Measurements from ENCODE around the gene SIVA1.

SIVA1 gene

DNA sequence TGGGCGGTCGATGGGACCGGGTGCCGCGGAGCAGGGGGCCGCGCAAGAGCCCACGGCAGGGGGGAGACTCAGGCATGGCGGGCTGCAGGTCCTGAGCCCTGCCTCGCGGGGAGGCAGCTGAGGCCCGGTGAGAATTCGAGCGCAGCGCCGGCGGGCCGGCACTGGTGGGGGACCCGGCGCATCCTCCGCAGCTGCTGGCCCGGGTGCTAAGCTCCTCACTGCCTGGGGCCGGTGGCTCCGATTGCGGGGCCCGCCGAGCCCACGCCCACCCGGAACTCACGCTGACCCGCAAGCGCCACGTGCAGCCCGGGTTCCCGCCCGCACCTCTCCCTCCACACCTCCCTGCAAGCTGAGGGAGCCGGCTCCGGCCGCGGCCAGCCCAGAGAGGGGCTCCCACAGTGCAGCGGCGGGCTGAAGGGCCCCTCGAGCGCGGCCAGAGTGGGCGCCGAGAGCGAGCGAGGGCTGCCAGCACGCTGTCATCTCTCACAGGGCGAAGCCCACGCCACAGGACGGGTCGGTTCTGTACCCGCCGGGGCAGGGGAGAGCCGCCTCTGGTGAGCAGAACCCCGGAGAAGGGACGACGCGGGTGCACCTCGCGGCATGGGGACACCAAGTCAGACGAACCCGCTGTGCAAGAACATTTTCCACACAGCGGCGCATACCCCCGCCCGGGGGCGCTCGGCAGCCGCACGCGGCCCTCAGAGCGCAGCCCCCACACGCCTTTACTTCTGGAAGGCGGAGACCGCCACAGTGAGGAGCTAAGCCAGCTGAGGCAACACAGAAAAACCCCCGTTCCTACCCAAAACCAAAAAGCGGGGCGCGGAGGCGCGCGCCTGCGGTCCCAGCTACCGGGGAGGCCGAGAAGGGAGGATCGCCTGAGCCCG is 1.2 kb upstream of the SIVA1 start:
- no peak for DNase-seq (ENCODE audit: low read depth)

DNA sequence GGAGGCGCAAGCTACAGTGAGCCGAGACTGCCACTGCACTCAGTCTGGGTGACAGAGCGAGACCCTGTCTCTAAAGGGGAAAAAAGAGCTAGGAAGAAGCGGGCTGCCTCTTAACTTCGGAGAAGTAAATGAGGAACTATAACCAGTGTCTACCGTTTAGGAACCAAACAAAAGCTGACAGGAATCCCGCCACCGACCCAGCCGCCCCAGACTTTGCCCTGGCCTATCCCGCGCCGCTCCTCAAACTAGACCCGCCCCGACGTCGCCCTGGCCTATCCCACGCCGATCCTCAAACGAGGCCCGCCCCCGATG is 568 bp upstream of the SIVA1 start:
- DNase-seq (ENCODE audit: low read depth): no peak

DNA sequence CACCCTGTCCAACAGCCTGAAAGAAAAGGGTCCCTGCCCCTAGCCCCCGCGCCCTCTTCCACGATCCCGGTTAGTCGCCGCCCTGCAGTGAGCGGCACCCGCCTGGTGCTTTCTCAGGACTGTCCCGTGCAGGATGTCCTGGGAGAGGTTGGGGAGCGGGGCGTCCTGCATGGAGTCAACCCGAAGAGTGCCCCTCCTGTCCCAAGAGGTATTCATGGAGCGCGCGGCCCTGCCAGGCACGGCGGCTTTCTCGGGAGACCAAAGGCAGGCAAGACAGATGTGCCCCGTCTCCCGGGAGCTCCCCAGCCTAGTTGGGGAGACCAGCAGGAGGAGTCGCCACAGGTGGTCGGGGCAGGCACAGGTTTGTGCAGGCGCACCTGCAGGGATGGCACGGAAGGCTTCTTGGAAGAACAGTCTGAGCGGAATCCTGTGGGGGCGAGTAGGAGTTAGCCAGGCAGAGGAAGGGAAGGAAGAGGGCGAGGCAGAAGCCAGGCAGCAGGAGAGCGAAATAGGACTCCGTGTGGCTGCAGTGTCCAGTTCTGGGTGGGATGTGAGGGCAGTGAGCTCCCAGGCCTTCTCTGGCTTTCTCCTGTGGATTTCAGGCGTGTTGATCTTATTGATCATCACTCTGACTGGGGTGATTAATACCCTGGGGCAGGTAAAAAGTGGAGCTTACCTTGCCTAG is 723 bp downstream of the SIVA1 start:
- peak; percentile 29 for DNase-seq (ENCODE audit: low read depth)

DNA sequence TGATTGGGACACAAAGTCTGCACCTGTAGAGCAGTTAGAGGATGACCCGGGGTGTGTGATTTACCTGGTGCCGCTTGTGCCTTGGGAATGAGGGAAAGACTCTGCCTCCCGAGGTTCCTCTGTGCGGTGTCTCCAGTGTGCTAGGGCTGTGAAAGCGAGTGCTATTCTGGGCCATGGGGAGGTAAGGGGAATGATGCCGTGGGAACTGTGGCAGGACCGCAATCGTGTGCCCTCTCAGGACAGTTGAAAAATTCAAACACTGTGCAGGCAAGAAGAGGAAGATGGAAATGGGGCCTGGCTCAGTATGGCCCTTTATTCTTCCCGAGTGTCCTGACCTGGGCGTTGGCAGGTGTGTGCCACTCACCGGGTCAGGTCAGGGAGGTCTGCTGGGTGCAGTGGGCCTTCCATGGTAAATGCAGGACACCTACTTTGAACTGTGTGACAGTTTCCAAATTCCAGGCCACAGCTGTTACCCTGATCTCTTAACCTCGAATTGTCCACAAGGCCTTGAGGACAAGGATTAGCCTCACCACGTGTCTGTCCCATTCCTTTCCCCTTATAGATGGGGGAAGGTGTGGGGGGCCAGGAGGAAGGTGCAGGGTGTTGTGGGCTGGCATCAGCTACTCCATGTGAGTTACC is 1.4 kb downstream of the SIVA1 start:
- no peak for DNase-seq (ENCODE audit: low read depth)

GRCh38 chr14:104755621-104756020 is 2.7 kb downstream of the SIVA1 start:
- no peak for DNase-seq (ENCODE audit: low read depth)

DNA sequence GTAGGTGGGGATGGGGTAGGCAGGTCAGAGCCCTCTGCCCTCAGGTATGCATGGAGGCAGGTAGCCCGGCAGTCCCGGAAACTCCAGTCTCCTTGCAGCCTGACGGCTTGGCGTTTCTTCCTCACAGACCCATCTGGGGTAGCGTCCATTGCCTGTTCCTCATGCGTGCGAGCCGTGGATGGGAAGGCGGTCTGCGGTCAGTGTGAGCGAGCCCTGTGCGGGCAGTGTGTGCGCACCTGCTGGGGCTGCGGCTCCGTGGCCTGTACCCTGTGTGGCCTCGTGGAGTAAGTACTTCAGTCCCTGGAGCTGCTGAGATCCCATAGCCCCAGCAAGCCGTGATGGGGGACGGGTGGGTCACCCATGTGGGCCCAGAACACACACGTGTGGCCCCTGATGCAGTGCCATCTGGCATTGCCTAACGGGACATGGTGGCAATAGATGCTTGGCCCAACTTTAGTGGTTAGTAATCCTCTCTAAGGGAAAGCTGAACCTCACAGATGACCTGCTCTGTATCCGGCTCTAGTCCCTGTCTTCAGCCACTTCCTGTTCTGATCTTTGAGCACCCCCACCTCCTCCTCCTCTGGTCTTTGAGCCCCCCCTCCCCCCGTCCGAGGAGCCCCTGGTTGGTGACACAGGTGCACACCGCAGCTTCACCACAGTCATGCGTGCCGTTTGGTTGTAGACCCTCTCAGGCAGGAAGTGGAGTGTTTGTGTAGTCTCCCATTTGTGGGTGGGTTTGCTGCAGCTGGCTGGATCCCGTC is 3.7 kb downstream of the SIVA1 start:
- DNase-seq (ENCODE audit: low read depth): no peak

DNA sequence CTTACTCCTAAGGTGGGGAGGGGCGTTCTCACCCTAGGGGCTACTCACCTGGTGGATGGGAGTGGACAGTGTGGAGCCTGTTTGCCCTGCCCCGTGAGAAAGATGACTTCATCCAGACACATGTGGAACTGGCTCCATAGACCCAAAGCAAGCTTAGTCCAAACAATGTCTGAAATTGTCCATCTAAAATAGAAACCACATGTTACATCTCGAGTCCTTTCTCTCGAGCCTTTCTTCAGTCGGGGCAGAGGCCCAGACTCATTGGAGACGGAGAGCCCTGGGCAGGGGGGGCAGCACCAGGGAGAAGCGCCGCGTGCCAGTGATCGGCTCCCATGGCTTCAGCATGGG is 4.3 kb downstream of the SIVA1 start:
- no peak for DNase-seq (ENCODE audit: low read depth)

DNA sequence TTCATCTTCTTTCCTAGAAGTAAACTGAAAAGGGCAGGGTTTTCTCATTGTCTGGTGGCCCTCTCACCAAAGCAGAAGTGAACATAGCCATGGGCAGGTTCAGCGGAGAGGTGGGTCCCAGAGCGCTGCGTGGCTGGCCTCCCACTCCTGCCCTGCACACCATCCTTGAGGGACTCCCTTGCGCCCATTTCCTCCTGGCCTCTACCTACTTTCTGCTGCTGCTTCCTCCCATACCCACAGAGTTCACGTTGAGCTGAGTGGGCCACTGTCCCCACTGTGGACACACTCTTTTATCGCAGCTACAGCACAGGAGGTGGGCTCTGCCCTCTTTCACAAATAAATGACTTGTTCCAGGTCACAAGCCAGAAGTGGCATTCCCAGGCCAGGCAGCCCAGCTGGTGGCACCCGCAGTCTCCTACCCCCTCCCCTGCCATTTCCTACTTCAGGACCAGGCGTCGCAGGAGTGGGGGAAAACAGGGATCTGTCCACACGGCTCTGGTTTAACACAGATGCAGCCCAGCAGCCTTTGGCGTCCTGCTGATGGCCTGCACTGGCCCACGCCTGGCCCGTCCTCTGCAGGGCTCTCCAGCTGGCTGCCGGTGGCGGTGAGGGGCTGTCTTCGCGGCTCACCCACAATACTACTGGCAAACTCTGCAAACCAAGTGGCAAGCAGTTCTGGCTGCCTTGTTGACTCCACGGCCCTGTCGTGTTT is 4.9 kb downstream of the SIVA1 start:
- DNase-seq (ENCODE audit: low read depth): no peak

DNA sequence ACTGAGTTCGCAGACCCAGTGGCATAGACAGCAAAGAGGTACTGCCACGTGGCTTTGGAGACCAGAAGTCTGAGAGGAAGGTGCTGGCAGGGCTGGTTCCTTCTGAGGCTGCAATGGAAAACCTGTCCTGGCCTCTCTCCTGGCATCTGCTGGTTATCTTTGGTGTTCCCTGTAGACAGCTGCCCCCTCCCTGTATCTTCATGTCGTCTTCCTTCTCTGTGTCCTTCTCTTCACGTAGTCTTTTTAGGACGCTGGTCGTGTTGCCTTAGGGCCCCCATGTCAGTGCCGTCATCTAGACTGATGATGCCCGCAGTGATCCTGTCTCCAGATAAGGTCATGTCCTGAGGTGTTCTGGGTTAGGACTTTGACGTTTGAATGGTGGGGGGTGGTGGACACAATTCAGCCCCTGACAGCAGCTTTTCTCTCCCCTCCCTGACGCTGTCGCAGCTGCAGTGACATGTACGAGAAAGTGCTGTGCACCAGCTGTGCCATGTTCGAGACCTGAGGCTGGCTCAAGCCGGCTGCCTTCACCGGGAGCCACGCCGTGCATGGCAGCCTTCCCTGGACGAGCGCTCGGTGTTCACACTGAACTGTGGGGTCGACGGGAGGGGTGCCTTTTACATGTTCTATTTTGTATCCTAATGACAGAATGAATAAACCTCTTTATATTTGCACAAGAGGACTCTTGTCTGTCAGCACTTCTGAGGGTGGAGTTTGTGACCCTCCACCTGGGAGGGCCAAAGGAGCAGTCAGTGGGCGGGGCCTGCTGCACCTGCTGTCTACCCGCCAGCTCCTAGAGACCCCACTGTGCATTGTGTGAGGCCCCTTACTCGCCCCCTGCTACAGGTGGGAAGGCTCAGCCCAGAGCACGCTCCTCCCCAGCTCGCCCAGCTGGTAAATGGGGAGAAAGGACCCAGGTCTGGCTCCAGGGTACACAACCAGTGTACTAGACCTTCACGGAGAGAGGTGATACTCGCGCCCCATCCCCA is 6.3 kb downstream of the SIVA1 start:
- no peak for DNase-seq (ENCODE audit: low read depth)

DNA sequence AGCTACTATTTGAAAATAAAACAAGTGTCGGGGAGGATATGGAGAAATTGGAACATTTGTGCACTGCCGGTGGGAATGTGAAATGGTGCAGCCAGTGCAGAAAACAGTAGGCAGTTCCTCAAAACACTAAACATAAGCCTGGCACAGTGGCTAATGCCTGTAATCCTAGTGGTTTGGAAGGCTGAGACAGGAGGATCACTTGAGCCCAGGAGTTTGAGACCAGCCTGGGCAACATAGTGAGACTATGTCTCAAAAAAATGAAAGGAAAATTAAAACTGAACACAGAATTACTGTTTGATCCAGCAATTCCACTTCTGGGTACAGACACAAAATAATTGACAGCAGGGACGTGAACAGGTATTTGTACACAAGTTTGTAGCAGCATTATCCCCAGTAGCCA is 12.6 kb downstream of the SIVA1 start:
- no peak for DNase-seq (ENCODE audit: low read depth)

DNA sequence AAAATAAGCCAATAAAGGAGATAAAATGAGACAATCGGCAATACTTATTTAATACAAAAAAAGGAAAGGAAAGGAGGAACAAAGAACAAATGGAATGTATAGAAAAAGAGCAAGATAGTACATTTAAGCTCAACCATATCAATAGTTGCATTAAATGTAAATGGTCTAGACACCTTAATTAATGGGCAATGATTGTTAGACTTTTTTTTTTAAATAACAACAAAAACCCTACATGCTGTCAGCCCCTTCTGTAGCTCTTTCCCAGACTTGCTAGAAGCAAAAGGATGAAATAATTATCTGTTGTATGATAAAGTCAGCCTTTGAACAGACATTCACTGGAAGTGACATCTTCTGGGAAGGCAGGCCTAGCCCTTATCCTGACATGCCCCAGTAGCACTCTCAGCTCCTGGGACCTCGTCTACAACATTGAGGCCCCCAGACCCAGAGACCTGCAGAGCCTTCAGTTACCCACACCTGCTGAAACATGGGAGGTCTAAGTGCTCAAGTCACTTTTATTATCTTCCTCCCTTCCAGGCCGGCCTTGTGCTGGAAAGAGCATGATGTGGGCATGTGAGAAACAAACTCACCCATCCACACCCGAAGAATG is 13.4 kb downstream of the SIVA1 start:
- DNase-seq (ENCODE audit: low read depth): no peak

DNA sequence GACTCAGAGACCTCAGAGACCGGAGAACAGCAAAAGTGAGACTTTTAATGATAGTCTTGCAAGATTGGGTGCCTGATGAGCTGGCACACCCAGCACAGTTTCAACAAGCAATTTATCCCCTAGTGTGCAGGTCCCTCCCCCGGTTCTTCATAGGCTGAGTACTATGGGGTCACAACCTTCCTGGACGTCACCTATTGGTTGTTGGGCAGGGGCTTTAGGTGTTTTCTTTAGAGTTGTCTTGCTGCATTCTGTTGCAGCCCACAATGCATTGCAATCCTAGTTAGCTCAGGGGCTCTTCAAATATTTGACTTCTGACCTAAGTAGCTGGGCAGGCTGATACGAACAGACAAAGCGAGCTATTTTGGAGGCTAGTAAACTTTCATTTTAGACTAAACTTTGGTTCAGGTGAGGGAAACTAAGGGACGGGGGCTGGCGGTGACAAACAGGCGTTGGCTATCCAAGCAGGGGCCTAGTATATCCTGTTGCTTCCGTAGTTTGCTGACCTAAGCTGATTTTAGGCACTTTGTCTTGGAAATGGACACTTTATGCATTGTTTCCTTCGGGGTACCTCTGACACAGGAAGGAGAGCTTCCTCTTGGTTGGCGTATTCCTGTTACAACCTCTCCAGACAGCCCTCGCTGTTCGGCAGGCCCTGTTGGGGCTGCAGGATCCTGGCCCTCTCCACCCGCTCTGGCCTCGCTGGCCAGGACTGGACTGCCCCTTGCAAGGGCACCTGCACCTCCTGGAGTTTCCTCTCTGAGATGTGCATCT is 14.1 kb downstream of the SIVA1 start:
- DNase-seq (ENCODE audit: low read depth): no peak

GRCh38 chr14:104767634-104767918 is 14.6 kb downstream of the SIVA1 start:
- DNase-seq (ENCODE audit: low read depth): no peak

- DNase-seq (ENCODE audit: low read depth): peak; percentile 67
These were observed 15.7 kb downstream of the SIVA1 start for GRCh38 chr14:104768437-104769323.

DNA sequence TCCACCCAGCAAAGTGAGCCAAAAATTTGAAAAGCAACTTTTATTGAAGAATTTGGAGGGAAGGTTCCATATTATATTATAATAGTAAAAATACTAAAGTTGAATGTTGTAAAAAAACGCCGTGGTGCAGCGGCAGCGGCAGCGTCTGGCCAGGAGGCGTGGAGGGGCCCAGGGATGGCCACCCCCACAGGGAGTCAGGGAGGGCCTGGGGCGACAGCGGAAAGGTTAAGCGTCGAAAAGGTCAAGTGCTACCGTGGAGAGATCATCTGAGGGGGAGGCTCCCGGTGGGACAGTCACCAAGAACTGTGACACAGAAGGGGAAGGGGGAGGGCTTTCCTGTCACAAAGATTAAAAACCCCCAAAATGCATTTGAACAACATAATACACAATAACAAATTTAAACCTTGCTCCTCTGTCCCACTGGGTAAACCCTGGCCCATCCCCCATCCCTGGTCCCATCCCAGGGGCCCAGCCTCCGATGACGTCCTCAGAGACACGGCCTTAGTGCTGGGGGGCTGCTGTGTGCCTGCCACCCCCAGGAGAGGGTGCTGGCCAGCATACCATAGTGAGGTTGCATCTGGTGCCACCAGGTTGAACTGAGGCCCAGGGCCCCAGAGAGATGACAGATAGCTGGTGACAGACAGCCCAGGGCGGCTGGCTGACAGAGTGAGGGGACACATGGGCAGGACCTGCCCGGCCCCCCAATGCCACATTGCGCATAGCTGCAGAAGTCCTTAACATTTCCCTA is 16.6 kb downstream of the SIVA1 start:
- no peak for DNase-seq (ENCODE audit: low read depth)

DNA sequence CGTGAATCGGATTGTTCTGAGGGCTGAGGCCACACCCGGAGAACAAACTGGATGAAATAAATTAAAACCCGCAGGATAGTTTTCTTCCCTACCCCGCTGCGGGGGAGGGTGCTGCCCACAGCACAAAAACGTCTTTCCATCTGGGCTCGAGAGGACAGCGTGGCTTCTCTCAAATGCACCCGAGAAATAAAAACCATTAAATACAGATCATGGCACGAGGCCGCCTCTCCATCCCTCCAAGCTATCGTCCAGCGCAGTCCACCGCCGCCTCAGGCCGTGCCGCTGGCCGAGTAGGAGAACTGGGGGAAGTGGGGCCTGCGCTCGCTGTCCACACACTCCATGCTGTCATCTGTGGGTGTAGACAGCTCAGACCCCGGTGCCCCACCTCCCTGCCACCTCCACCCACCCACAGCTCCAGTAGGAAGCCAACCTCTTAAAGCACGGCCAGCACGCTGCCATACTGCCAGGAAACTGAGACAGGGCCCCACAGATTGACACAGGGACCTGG is 17.2 kb downstream of the SIVA1 start:
- DNase-seq (ENCODE audit: low read depth): no peak

- DNase-seq (ENCODE audit: low read depth): peak; percentile 32
These were observed 17.9 kb downstream of the SIVA1 start for GRCh38 chr14:104770851-104771272.

DNA sequence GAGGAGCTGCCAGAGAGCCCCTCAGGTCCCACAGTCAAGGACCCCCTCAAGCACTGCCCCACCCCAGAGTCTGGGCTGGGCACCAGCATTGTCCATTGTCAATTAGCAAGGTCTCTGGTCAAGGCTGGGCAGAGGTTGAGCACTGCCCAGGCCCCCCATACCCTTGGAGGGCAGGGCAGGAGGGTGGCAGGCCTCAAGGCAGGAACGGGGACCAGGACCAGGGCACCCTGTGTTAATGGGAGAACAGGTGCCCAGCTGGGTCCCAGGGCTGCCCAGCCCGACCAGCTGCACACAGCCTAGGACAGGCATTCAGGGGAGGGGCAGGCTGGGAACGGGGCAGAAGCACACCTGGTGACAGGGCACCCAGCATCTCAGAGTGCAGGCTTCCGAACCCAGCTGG is 18.4 kb downstream of the SIVA1 start:
- DNase-seq (ENCODE audit: low read depth): no peak
